Glutamatergic neuron (in vitro differentiated cells): ENCODE results near the gene EHBP1L1. TPM values are rescaled to one million over a fixed set of nuclear protein-coding genes. Genes with fewer than 3 reads are reported as not detected.

ENCODE experiments used
- DNase-seq: peaks from one replicate; pipeline ENCODE4 v3.0.0; 2022
- H3K27ac Mint-ChIP-seq: one replicate; pipeline ENCODE4 v1.8.0; 2020; ENCODE audit warnings: mild to moderate bottlenecking, mixed read lengths, inconsistent platforms; ENCODE audit not compliant: unreplicated experiment
- H3K27me3 Mint-ChIP-seq: one replicate; pipeline ENCODE4 v1.8.0; 2020; ENCODE audit warnings: mild to moderate bottlenecking, moderate library complexity, mixed read lengths, inconsistent platforms; ENCODE audit not compliant: unreplicated experiment
- H3K36me3 Mint-ChIP-seq: one replicate; pipeline ENCODE4 v1.8.0; 2020; ENCODE audit warnings: mild to moderate bottlenecking, mixed read lengths, inconsistent platforms; ENCODE audit not compliant: unreplicated experiment
- H3K4me1 Mint-ChIP-seq: one replicate; pipeline ENCODE4 v1.8.0; 2020; ENCODE audit warnings: mild to moderate bottlenecking, low read depth, mixed read lengths, inconsistent platforms; ENCODE audit not compliant: unreplicated experiment
- H3K4me3 Mint-ChIP-seq: one replicate; pipeline ENCODE4 v1.8.0; 2020; ENCODE audit warnings: mild to moderate bottlenecking, mixed read lengths, inconsistent platforms; ENCODE audit not compliant: unreplicated experiment
- H3K9me3 Mint-ChIP-seq: one replicate; pipeline ENCODE4 v1.8.0; 2020; ENCODE audit warnings: mild to moderate bottlenecking, moderate library complexity, mixed read lengths, inconsistent platforms; ENCODE audit not compliant: unreplicated experiment
- CTCF ChIP-seq: fragments of 200-600 bp; sonication (generic); IDR thresholded peaks from one replicate; pipeline ENCODE4 v1.5.0; 2021; ENCODE audit not compliant: partially characterized antibody, unreplicated experiment
- total RNA-seq: library from RNA; stranded (reverse); fragmentation: NEBNext Ultra II Directional; extraction: Animal tissue kit (Norgen Biotek cat#: 25700); gene quantifications from one replicate; pipeline ENCODE4 v1.2.1, GENCODE V29; 2021; ENCODE audit not compliant: unreplicated experiment

EHBP1L1 gene
- total RNA-seq, 1 donor from 2014 or later = 14.2 TPM

- peaks cover 6% of the 10 kb centered on the region for H3K27me3 Mint-ChIP-seq
- DNase-seq = no peak
- peaks cover 3% of the 10 kb centered on the region for H3K4me1 Mint-ChIP-seq
- peaks cover 15% of the 10 kb centered on the region for H3K9me3 Mint-ChIP-seq
- no peak overlapping the region for H3K27ac Mint-ChIP-seq
- TF ChIP-seq CTCF = no peak
- H3K36me3 Mint-ChIP-seq = no peaks in the 10 kb centered on the region
- no peak overlapping the region for H3K4me3 Mint-ChIP-seq
Measured at GRCh38 chr11:65565624-65566453, 10.0 kb upstream of the EHBP1L1 start.

DNA sequence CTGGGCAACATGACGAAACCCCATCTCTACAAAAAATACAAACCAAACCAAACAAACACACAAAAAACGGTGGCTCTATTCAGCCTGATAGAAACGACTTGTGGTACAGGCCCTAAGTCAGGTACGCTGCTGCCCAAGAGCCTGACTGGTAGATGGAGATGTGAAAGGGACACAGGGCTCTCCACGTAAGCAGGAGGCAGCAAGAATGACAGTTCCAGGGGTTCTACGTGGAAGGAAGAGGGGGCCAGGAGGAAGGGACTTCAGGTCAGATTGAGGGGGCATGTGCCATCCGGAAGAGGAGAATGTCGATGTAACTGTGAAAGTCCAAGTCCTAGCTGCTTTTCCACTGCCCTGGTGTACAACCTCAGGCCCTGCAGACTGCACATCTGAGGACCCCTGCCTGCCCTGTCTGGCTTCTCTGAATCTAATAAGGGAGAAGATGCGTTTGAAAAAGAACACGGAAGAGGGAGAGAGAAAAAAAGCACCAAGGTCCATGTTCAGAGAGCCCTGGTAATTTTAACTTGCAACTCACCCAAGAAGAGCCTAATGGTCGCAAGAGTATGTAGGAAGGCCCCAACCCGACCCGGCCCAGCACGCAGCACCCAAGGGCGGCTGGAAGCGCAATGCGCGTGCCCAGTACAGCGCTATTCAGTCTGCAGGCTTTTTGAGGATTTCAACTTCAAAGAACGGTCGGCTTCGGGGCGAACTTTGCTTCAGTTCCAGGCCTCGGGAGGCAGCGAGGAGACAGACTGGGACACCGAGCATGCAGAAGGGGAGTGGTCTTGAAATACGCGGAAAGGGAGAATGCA, 6.5 kb upstream of the EHBP1L1 start:
- no peak for DNase-seq
- Mint-ChIP-seq H3K36me3 (no peaks in the 10 kb centered on the region), H3K27me3 (peaks cover 10% of the 10 kb centered on the region), H3K4me1 (peaks cover 14% of the 10 kb centered on the region), H3K4me3 (peak overlapping the region; percentile 94), H3K9me3 (peaks cover 19% of the 10 kb centered on the region), H3K27ac (peak overlapping the region; percentile 88)
- TF ChIP-seq CTCF = no peak

- peak within 1 kb of the TSS; percentile 88 for H3K27ac Mint-ChIP-seq
- DNase-seq = peak; percentile 98
- no peaks in the 10 kb centered on the region for H3K36me3 Mint-ChIP-seq
- peaks cover 23% of the 10 kb centered on the region for H3K9me3 Mint-ChIP-seq
- peaks cover 14% of the 10 kb centered on the region for H3K4me1 Mint-ChIP-seq
- peak within 1 kb of the TSS; percentile 94 for H3K4me3 Mint-ChIP-seq
- TF ChIP-seq CTCF = peak; percentile 71
- peaks cover 13% of the 10 kb centered on the region for H3K27me3 Mint-ChIP-seq
Measured at GRCh38 chr11:65569973-65570918, 5.6 kb upstream of the EHBP1L1 start, which contains the start of gene ZNRD2. ZNRD2 (plus strand) TSS chr11:65570477; CDS start chr11:65570492, 15 bp downstream.

DNA sequence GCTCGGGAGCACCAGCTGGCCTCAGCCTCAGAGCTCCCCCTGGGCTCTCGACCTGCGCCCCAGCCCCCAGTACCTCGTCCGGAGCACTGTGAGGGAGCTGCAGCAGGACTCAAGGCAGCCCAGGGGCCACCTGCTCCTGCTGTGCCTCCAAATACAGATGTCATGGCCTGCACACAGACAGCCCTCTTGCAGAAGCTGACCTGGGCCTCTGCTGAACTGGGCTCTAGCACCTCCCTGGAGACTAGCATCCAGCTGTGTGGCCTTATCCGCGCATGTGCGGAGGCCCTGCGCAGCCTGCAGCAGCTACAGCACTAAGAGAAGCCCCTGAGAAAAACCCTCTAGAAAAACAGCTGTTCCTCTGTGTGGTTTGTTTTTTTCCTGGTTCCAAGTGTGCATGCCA, 4.4 kb upstream of the EHBP1L1 start:
- H3K9me3 Mint-ChIP-seq = peaks cover 24% of the 10 kb centered on the region
- peak overlapping the region; percentile 98 for H3K27ac Mint-ChIP-seq
- peak overlapping the region; percentile 94 for H3K4me3 Mint-ChIP-seq
- H3K36me3 Mint-ChIP-seq = no peaks in the 10 kb centered on the region
- H3K27me3 Mint-ChIP-seq = peaks cover 15% of the 10 kb centered on the region
- TF ChIP-seq CTCF = no peak
- no peak for DNase-seq
- peaks cover 14% of the 10 kb centered on the region for H3K4me1 Mint-ChIP-seq
